HG03175 (cell line): Measurements from ENCODE around the gene SLC9B1.
A peak's percentile ranks its signal among the peaks of the same experiment; 100 is the strongest.
"Not testable (repeated sequence)": the region's sequence is repeated elsewhere in the genome, so short reads cannot be mapped to it uniquely, and the experiment has no call there.

Experiments used
- ATAC-seq: cut with Tn5 transposase; IDR thresholded peaks from one replicate; pipeline ENCODE4 v1.9.1; 2021; ENCODE audit warnings: mild to moderate bottlenecking, moderate library complexity; ENCODE audit not compliant: unreplicated experiment

Gene SLC9B1

DNA sequence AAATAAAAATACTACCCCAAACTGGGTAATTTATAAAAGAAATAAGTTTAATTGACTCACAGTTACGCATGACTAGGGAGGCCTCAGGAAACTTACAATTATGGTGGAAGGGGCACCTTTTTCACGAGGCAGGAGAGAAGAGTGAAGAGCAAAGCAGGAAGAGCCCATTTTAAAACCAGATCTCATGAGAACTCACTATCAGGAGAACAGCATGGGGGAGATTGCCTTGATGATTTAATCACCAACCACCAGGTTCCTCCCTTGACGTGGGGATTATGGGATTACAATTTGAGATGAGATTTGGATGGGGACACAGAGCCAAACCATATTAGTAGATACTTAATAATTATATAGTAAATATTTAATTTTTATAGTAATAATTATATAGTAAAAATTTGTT lies 140.6 kb downstream of the SLC9B1 start:
- no peak for ATAC-seq

DNA sequence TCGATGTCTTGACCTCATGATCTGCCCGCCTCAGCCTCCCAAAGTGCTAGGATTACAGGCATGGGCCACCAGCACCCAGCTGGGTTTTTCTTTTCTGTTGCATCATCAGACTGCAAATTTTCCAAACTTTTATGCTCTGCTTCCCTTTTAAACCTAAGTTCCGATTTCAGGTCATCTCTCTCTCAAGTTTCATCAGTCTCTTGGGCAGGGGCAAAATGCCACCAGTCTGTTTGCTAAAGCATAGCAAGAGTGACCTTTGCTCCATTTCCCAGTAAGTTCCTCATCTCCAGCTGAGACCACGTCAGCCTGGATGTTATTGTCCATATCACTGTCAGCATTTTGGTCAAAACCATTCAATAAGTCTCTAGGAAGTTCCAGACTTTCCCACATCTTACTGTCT lies 141.2 kb downstream of the SLC9B1 start:
- ATAC-seq: not testable (repeated sequence)

DNA sequence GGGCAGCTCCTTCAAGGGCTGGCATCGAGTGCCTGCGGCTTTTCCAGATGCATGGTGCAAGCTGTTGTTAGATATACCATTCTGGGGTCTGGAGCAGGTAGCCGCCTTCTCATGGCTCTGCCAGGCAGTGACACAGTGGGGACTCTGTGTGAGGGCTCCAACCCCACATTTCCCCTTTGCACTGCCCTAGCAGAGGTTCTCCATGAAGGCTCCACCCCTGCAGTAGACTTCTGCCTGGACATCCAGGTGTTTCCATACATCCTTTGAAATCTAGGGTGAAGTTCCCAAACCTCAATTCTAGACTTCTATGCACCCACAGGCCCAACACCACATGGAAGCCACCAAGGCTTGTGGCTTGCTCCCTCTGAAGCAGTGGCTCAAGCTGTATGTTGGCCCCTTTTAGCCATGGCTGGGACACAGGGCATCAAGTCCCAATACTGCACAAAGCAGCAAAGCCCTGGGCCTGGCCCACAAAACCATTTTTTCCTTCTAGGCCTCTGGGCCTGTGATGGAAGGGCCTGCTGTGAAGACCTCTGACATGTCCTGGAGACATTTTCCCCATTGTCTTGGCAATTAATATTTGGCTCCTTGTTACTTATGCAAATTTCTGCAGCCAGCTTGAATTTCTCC lies 141.9 kb downstream of the SLC9B1 start:
- not testable (repeated sequence) for ATAC-seq

DNA sequence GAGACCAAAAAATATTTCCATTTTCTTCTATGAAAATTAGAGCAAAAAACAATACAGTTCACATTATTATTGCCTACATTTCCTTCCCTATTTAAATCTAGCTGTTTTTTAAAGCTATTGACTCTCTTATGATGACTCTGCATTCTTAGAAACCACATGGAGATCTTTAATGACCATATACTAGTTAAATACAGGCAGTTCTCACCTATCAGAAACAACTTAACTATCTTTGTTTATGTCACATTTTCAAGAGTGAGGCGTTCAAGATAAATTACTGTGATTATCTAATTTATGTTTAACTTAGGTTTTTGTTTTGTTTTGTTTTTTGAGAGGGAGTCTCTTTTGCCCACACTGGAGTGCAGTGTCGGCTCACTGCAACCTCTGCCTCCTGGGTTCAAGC lies 147.7 kb downstream of the SLC9B1 start:
- ATAC-seq: no peak

DNA sequence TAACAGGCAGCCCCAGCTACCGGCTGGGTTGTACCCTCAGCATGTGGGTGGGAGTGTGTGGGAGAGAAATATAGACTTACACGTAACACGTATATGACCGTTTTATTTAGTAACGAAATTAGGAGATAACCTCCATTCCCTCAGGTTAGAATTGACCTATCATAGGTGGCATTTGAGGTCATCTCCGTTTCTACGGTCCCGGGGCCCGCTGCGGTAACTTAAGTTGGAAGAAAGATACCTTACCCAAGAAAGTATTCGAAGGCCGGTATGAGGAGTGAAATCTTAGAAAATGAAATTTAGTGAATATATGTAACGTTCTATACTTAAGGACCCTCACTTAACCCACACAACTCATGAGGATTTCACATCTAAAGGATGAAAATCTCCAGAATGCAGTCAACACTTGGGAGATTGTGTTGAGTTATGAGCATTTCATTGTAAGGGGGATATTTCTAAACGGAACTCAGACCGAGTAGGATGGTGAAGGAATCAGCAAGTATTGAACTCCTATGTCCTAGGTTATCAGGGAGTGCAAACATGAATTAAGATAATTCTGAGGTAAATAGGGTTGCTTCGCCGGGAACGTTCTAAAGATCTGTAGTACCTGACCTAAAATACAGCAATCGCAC lies 149.8 kb downstream of the SLC9B1 start:
- ATAC-seq: peak; percentile 2

DNA sequence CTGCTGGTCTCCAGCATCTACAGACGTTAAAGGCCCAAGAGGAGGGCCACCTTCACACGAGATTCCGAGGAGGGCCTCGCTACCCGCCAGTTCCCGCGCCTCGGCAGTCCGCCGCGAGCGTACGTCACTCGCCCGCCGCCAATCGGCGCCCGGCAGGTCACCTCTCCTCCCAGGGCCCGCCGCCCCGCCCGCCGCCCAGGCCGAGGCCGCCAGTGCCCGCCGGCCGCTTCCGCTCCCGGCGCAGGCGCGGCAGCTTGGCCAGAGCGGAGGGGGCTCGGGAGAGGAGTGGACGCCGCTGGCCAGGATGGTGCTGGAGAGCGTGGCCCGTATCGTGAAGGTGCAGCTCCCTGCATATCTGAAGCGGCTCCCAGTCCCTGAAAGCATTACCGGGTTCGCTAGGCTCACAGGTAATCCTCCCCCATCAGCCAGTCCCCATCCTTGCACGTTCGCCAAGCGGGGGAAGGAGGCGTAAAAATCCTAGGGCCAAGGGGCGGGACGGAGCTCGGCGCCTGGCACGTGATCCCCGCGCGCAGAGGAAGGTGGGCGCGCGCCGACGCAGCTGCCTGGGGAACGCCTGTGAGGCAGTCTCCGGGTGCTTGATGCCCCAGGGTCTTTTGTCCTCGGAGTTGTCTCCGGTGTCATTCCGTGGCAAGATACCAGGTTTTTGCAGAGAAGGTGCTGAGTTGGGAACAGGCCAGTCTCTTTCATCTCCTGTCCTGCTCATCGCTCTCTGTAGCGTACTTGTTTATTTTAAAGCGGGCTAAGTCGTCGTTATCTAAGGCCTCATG lies 150.5 kb downstream of the SLC9B1 start, which contains the start of gene CISD2:
CISD2 (plus strand) TSS at position 212 of the 788 bp plus-strand sequence; CDS start at position 305, 93 bp downstream.
- peak; percentile 90 for ATAC-seq

DNA sequence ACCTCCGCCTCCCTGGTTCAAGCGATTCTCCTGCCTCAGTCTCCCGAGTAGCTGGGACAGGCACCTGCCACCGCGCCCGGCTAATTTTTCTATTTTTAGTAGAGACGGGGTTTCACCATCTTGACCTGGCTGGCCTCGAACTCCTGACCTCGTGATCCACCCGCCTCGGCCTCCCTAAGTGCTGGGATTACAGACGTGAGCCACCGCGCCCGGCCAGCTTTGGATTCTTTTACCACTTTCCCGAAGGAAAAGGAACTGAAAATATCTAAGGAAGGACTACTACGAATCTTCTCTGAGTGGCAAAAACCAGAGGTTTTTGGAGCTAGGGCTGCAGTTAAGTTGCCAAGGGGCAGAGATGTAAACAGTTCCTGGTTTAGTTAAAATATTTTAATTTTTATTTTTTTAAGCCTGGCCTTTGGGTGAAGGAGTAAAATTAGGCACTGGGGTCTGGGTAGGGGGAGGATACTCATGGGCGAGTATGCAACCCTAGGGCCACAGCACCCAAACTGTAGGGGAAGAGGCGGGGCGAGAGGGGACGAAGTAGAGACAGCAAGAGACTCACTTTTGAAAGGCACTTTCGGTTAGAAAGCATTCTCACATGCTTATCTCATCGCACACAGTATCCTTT lies 151.2 kb downstream of the SLC9B1 start:
- peak; percentile 54 for ATAC-seq

DNA sequence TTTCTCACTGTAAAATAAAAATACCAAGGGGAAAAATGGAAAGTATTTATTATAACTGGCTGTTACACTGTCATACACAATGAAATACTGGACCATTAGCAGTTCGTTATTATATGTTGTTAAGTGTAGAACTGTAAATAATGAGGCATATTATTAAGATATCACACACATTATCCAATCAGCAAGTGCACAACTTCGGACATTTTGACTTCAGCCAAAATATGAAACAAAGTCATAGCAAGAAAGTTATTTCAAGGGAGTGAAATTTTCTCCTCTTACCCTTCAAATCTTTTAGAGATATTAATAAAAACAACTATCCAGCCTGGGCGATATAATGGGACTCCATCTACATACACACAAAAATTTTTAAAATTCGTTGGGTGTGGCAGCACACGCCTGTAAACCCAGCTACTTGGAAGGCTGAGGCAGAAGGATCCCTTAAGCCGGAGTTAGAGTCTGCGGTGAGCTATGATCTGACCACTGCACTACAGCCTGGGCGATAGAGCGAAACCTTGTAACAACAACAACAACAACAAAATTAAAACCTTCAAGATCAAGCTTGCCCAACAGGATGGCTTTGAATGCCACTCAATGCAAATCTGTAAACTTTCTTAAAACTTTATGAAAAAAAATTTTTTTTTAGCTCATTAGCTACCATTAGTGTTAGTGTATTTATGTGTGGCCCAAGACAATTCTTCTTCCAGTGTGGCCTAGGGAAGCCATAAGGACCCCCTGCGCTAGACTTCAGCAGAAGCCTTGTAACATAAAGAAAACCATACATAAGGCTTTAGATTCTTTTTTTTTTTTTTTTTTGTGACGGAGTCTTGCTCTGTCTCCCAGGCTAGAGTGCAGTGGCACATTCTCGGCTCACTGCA lies 152.0 kb downstream of the SLC9B1 start:
- no peak for ATAC-seq

DNA sequence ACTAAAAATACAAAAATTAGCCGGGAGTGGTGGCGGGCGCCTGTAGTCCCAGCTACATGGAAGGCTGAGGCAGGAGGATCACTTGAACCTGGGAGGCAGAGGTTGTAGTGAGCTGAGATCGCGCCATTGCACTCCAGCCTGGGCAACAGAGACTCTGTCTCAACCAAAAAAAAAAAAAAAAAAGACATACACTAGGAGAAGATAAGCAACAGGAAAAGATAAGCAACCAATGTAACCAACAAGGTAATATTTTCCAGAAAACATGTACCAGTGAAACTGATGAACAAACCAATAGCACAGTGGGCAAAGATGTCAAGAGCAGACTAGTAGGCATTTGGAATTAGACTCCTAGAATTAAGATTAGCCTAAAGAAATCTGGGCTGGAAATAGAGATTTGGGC lies 154.2 kb downstream of the SLC9B1 start:
- ATAC-seq: not testable (repeated sequence)

DNA sequence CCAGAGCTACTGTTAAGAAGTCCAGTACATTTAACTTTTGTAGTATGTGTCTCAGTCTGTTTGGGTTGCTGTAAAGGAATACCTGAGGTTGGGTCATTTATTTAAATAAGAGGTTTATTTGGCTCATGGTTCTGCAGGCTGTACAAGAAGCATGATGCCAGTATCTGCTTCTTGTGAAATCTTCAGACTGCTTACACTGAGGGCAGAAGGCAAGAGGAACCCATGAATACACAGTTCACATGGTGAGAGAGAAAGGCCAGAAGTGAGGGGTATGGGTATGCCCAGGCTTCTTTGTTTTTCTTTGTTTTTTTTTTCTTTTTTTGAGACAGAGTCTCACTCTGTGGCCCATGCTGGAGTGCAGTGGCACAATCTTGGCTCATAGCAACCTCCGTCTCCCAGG lies 156.8 kb downstream of the SLC9B1 start:
- no peak for ATAC-seq

DNA sequence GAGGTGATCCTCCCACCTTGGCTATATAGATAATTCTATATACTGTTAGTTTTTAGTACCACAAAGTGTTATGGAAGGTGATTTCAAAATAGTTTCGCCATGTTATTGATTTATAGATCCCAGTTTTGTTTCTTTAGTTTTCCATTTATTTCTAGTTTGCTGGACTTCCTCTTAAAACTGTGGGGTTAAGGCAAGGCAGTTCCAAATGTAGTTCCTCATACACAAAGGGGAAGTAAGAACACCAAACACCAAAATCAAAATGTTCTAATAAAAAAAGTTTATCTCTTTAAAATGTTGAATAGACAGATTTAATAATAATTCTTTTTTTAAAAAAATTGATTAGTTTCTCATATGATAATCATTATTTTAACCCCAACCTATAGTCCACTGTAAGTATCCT lies 157.5 kb downstream of the SLC9B1 start:
- no peak for ATAC-seq

DNA sequence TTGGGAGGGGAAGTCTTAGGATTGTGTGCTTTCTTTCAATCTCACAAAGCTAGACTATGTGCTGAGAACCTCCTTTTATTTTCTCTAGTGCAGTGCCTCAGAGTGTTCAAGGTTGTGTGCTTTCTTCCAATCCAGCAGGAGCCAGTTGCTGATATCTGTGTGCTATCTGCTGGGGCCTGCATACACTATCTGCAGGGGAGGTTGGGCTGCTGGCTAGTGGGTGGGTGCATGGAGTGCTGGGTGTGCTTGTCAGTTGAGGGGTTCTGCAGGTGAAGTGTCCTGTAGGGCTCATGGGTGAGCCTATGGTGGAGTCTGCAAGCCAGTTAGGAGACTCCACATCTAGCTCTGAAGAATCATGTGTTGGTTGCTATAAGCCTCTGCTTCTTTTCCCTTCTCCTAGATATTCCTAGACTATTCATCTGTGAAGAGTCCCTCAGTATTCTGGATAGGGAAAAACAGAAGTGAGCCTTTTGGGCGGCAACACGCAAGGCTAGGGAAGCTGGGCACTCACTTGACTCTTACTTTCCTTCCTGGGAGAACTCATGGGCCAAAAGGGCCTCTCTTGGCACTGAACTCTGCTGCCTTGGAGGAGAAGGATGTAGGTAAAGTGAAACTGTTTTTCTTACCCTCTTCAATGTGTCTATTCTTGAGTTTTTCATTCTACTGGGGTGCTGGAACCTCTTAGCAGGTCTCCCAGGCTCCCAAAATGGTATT lies 158.7 kb downstream of the SLC9B1 start:
- ATAC-seq: no peak

DNA sequence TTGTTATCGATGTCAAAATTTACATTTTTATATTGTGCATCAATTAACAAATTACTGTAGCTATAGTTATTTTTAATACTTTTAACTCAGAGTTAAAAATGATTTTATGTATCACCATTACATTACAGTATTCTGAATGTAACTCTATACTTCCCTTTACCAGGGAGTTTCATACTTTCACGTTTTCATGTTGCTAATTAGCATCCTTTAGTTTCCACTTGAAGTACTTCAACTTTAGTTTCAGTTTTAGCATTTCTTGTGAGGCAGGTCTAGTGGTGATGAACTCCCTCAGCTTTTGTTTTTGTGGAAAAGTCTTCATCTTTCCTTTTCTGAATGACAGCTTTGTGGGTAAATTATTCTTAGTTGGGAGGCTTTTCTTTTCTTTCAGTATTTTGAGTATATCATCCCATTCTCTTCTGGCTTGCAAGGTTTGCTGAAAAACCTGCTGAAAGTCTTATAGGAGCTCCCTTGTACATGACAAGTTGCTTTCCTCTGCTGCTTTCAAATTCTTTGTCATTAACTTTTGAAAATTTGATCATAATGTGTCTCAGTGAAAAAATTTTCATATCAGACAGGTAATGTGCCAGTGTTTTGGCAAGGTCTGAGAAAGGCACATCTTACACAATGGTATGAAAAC lies 160.6 kb downstream of the SLC9B1 start:
- ATAC-seq: no peak
